GM12872 (cell line): ENCODE data around the gene AHDC1.

Source experiments
- CTCF ChIP-seq: IDR thresholded peaks from 3 replicates; pipeline ENCODE4 v1.5.1; 2011; ENCODE audit warnings: low read depth, mild to moderate bottlenecking, low read length, moderate library complexity; ENCODE audit not compliant: insufficient read depth

Gene AHDC1

GRCh38 chr1:27567971-27568299 is 36.0 kb downstream of the AHDC1 start:
- TF ChIP-seq CTCF: no peak

- TF ChIP-seq CTCF: no peak
Observed at GRCh38 chr1:27567146-27567526, 36.8 kb downstream of the AHDC1 start.

- TF ChIP-seq CTCF: no peak
Observed at GRCh38 chr1:27566462-27567145, 37.3 kb downstream of the AHDC1 start.

GRCh38 chr1:27564710-27565649 is 39.0 kb downstream of the AHDC1 start:
- TF ChIP-seq CTCF: no peak

GRCh38 chr1:27563591-27564471 is 40.1 kb downstream of the AHDC1 start:
- TF ChIP-seq CTCF: no peak

GRCh38 chr1:27563341-27563590 is 40.7 kb downstream of the AHDC1 start:
- TF ChIP-seq CTCF: no peak
